IPS-15b (cell line): ENCODE measurements around the gene CCDC194.

Experiments used
- H3K27me3 ChIP-seq: one replicate; pipeline ENCODE4 v1.6.1; 2013; ENCODE audit warnings: low read length; ENCODE audit not compliant: control insufficient read depth, insufficient read depth
- H3K36me3 ChIP-seq: one replicate; pipeline ENCODE4 v1.6.1; 2013; ENCODE audit warnings: low read length; ENCODE audit not compliant: control insufficient read depth, insufficient read depth
- H3K4me1 ChIP-seq: one replicate; pipeline ENCODE4 v1.6.1; 2013; ENCODE audit warnings: mild to moderate bottlenecking, low read length; ENCODE audit not compliant: control insufficient read depth, insufficient read depth
- H3K4me3 ChIP-seq: one replicate; pipeline ENCODE4 v1.5.1; 2013; ENCODE audit warnings: low read depth, low read length
- H3K9ac ChIP-seq: one replicate; pipeline ENCODE4 v1.6.1; 2013; ENCODE audit warnings: low read depth, mild to moderate bottlenecking, low read length
- H3K9me3 ChIP-seq: one replicate; pipeline ENCODE4 v1.6.1; 2013; ENCODE audit warnings: mild to moderate bottlenecking, low read length; ENCODE audit not compliant: control insufficient read depth, insufficient read depth

CCDC194 gene, protein sequence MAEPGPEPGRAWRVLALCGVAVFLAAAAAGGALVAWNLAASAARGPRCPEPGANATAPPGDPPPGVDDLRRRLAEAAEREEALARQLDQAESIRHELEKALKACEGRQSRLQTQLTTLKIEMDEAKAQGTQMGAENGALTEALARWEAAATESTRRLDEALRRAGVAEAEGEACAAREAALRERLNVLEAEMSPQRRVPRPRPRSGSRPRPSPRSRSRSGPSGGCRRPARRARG

DNA sequence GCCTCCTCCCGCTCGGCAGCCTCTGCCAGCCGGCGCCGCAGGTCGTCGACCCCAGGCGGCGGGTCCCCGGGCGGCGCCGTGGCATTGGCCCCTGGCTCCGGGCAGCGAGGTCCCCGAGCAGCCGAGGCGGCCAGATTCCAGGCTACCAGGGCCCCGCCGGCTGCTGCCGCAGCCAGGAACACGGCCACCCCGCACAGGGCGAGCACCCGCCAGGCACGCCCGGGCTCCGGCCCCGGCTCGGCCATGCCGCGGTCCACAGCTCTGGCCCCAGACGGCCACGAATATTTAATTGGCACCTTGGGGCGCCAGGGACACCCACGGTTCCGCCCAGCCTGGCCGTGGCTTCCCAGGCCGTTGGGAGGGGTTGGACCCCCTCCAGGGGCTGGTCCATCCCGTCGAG, at the start of gene CCDC194:
Gene CCDC194, minus strand, starts transcription at position 283 of the 400 bp plus-strand sequence. Its CDS starts 38 bp downstream, at position 245.
- H3K4me3 ChIP-seq = no peak within 1 kb of the TSS
- no peak within 1 kb of the TSS for H3K9ac ChIP-seq
- H3K36me3 ChIP-seq = peaks cover under 1% of the 10 kb centered on the region

DNA sequence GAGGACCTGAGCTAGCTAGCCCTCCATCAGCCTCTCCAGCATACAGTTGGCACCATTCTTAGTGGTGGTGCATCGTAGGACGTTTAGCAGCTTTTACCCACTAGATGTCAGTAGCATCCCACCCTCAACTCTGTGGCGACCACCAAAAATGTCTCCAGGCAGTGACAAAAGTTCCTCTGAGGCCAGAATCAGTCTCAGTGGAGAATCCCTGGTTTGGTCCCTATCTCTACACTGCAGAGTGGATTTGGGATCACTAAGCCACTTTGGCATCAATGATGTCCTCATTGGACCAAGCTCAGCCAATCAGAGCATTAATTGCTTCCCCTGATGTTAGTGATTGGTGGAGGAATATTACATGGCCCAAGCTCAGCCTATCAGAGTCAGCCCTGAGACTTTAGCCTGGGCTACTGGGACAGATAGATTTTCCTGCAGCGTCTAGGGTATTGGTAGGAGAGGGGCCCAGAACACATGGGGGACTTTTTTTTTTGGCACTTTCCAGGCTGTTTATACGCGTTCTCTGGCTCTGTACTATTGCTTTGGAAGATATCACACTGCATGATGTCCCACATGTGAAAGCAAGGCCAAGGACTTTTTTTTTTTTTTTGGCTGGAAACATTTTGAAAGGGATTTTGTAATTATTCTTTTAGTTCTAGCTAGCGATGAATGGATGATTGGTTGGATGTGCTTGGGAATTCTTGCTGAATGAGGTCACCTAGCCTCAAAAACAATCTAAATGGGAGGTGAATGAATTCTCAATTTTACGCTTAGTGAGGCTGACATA, 47.4 kb upstream of the CCDC194 start:
- Histone ChIP-seq H3K4me3 (no peak overlapping the region), H3K4me1 (no peaks in the 10 kb centered on the region), H3K27me3 (peaks cover 14% of the 10 kb centered on the region)

More for the DNA sequence above, at the start of gene CCDC194:
- Histone ChIP-seq H3K27me3 (peaks cover 8% of the 10 kb centered on the region), H3K9me3 (no peaks in the 10 kb centered on the region), H3K4me1 (peaks cover 3% of the 10 kb centered on the region)

DNA sequence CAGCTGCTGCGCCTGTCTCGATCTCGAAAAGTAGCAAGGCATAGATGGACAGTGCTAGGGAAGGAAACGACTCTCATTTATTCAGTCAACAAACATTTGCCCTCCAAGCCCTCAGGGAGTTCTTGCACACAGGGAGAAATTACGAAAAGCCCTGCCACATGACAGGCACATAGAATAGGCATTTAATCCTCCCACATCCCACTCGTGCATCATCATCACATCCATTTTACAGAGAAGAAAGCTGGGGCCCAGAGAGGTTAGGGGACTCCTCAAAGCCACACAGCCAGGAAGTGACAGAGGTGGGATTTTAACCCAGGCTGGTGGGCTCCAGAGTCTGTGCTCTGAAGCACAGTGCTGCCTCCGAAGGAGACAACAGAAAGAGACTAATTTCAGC, 42.9 kb upstream of the CCDC194 start:
- Histone ChIP-seq H3K4me1 (no peaks in the 10 kb centered on the region), H3K9ac (no peak overlapping the region)

More for the DNA sequence above, 47.4 kb upstream of the CCDC194 start:
- H3K36me3 ChIP-seq = no peaks in the 10 kb centered on the region
- no peaks in the 10 kb centered on the region for H3K9me3 ChIP-seq
- H3K9ac ChIP-seq = no peak overlapping the region

DNA sequence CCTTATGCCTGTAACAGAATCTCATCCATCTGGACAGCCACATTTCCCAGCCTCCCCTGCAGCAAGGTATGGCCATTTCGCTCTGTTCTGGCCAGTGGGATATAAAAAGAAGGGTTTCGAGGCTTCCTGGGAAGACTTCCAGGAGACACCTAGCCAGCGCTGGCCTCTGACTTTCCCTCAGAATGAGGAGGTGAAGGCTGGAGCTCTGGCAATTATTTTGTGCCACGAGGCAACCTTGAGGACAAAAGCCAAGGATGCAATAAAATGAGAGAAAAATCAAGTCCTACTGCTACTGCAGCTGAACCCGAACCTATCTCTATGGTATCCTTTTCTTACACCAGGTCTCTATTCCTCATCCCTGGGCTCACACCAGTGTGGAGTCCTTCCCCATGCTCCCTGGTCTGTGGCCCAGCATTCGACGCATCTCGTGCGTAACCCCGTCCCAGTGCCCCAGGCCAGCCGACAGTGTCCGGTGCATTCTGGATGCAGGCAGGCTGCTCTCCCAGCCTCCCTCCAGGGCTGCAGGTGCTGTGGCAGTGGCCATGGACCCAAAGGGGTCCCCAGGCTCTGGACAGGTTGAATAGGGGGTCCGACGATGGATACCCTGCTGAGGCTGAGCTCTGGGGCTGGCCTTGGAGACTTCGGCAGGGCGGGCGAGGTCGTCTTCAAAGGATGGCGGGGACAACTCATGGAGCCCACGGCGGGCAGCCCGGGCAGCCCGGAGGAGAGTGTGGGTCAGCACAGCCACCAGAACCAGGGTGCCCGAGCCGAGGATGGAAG, 42.3 kb upstream of the CCDC194 start:
- H3K4me3 ChIP-seq = no peak overlapping the region
- no peaks in the 10 kb centered on the region for H3K27me3 ChIP-seq
- H3K9ac ChIP-seq = no peak overlapping the region
- no peaks in the 10 kb centered on the region for H3K4me1 ChIP-seq
- H3K36me3 ChIP-seq = no peaks in the 10 kb centered on the region
- no peaks in the 10 kb centered on the region for H3K9me3 ChIP-seq

More for the DNA sequence above, 42.9 kb upstream of the CCDC194 start:
- no peaks in the 10 kb centered on the region for H3K36me3 ChIP-seq
- no peak overlapping the region for H3K4me3 ChIP-seq
- no peaks in the 10 kb centered on the region for H3K9me3 ChIP-seq
- H3K27me3 ChIP-seq = no peaks in the 10 kb centered on the region

DNA sequence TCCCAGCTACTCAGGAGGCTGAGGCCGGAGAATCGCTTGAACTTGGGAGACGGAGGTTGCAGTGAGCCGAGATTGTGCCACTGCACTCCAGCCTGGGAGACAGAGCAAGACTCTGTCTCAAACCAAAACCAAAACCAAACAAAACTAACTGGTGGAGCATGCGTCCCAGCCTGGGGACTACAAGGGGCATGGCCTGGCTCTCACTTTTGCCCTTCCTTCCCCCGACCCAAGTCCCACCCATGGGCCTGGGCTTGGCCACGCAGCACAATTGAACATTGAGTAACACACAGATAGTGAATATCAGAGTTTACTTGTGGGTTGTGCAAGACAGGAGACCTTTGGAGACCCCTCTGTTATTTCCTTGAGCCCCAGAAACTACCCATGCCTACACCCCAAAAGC, 41.2 kb upstream of the CCDC194 start:
- H3K27me3 ChIP-seq = no peaks in the 10 kb centered on the region
- H3K9me3 ChIP-seq = no peaks in the 10 kb centered on the region
- no peak overlapping the region for H3K4me3 ChIP-seq
- no peak overlapping the region for H3K9ac ChIP-seq
- no peaks in the 10 kb centered on the region for H3K36me3 ChIP-seq
- H3K4me1 ChIP-seq = no peaks in the 10 kb centered on the region

DNA sequence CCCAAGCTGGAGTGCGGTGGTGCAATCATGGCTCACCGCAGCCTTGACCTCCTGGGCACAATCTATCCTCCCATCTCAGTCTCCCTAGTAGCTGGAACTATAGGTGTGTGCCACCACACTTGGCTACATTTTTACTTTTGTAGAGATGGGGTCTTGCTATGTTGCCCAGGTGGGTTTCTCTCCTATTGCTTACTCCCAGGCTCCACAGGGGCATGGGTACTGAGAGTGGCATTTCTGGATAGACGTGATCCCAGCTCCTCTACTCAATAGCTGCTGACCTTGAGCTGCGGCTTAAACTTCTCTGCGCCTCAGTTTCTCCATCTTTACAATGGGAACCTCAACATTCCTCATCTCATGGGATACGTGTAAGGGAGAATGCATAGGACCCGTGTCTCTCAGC, 37.4 kb upstream of the CCDC194 start:
- no peaks in the 10 kb centered on the region for H3K36me3 ChIP-seq
- no peaks in the 10 kb centered on the region for H3K9me3 ChIP-seq
- no peak overlapping the region for H3K4me3 ChIP-seq
- H3K9ac ChIP-seq = no peak overlapping the region
- no peaks in the 10 kb centered on the region for H3K27me3 ChIP-seq
- no peaks in the 10 kb centered on the region for H3K4me1 ChIP-seq

DNA sequence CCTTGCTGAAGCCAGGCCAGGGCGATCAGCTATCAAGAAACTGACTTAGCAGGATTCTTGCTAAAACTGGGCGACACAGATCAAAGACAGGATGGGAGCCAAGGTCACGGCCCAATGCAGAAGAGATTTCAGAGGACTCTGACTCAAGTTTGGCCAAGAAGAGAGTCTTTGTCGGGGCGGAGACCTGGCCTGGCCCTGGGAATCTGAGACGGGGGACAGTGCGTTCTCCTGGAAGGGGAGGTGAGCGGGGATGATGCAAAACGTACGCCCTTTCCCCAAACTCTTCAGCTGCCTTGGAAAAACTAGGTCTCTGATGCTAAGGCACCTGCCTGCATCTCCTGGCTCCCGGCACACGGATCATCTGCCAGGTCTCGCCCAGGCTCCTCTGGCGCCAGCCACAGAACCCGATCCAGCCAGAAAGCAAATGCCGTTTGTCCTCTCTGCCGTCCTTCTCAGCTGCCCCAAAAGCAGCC, 35.7 kb upstream of the CCDC194 start:
- no peaks in the 10 kb centered on the region for H3K4me1 ChIP-seq
- no peaks in the 10 kb centered on the region for H3K9me3 ChIP-seq
- no peak overlapping the region for H3K9ac ChIP-seq
- no peaks in the 10 kb centered on the region for H3K27me3 ChIP-seq
- no peak overlapping the region for H3K4me3 ChIP-seq
- H3K36me3 ChIP-seq = no peaks in the 10 kb centered on the region

DNA sequence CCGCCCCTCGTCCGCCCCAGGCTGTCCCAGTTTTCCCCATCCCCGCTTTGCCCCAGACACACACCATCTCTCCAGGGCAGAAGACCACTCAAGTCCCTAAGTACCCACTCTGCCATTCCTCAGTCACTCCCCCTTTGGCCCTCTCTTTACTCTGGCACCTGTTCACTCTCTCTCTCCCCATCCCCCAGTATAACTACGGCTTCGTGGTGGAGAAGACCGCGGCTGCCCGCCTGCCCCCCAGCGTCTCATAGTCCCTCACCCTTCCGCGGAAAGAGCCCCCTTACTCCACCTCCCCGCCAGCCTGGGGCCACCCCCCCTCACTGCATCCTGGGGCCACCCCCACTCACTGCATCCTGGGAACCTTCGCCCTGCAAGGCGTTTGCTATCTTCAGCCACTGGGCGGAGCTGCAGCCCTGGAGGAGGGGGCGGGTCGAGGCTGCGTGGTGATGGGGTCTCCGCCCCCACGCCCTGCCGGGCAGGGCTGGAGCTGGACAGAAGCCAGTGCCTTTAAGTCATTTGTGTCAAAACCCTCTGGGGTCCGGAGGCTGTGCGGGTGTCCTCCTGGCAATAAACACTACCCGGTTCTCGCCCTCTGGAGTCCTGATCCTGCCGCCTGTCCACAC, 30.9 kb upstream of the CCDC194 start:
- Histone ChIP-seq H3K4me3 (peak overlapping the region; percentile 39), H3K4me1 (no peaks in the 10 kb centered on the region), H3K9ac (no peak overlapping the region), H3K27me3 (no peaks in the 10 kb centered on the region), H3K9me3 (no peaks in the 10 kb centered on the region), H3K36me3 (no peaks in the 10 kb centered on the region)

DNA sequence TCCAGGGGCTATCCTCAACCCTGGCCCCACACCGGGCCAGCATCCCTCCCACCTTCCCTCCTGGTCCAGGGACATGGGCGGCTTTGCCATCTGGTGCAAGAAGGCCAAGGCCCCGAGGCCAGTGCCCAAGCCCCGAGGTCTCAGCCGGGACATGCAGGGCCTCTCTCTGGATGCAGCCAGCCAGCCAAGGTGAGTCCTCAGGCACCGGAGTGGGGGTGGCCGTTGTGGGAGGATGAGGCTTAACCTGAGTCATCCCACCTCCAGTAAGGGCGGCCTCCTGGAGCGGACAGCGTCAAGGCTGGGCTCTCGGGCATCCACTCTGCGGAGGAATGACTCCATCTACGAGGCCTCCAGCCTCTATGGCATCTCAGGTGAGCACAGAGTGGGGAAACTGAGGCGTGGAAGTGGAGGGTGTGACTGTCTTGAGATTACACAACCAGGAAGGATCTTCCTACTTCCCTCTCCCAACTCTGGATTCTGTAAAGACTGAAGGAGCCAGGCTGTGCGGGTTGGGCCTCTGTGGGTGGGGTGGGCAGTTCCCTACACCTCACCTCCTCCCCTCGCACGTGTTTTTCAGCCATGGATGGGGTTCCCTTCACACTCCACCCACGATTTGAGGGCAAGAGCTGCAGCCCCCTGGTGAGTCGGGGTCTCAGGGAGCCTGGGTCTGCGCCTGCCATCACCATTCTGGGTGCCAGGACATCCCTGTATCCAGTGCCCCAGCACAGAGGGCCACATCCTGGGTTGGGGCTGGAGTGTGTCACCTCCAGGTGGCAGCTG, 29.6 kb upstream of the CCDC194 start:
- H3K27me3 ChIP-seq = no peaks in the 10 kb centered on the region
- no peaks in the 10 kb centered on the region for H3K4me1 ChIP-seq
- no peaks in the 10 kb centered on the region for H3K9me3 ChIP-seq
- H3K9ac ChIP-seq = no peak overlapping the region
- no peak overlapping the region for H3K4me3 ChIP-seq
- H3K36me3 ChIP-seq = no peaks in the 10 kb centered on the region

DNA sequence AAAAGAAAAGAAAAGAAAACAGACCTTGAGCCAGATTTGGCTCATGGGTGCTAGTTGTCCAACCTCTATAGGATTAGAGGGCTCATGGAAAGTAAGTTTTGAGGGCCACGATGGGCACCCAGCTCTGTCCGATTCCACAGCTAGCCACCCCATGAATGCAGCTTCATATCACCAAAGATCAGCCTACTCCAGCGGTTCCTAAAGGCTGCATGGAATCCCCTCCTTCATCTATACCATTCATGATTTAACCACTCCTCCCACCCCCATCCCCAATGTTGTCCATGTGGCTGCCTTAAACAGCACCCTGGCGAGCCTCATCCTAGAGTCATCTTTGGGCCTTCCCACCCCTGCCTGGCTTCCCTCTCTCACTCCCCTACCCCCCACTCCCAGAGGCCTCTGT, 27.9 kb upstream of the CCDC194 start:
- Histone ChIP-seq H3K36me3 (no peaks in the 10 kb centered on the region), H3K4me1 (no peaks in the 10 kb centered on the region), H3K9me3 (no peaks in the 10 kb centered on the region), H3K4me3 (no peak overlapping the region), H3K27me3 (no peaks in the 10 kb centered on the region), H3K9ac (no peak overlapping the region)

DNA sequence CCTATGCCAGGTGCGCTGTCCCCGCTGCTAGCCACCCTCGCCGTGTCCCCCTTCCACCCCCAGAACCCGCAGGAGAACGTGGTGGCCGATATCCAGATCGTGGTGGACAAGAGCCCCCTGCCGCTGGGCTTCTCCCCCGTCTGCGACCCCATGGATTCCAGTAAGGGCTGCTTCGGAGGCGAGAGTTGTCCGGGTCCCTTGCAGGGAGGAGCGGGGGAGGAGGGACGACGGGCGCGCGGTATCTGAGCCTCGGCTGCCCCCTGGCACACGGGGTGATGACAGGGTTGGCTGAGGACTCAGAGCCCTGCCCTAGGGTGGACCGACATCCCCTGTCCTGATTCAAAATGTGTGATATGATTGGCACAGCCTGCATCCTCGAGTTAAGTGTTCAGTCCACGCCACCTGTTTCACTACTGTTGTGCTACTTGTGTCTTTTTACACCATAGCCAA, 26.5 kb upstream of the CCDC194 start:
- Histone ChIP-seq H3K9ac (peak overlapping the region; percentile 54), H3K4me1 (peaks cover 3% of the 10 kb centered on the region), H3K36me3 (no peaks in the 10 kb centered on the region), H3K27me3 (no peaks in the 10 kb centered on the region), H3K4me3 (peak overlapping the region; percentile 93), H3K9me3 (no peaks in the 10 kb centered on the region)
